GM18519 (cell line): Measurements from ENCODE around the gene CBX1.

Source experiments
- ATAC-seq: cut with Tn5 transposase; IDR thresholded peaks from one replicate; pipeline ENCODE4 v1.9.1; 2021; ENCODE audit warnings: mild to moderate bottlenecking, moderate library complexity; ENCODE audit not compliant: unreplicated experiment, low FRiP score

Gene CBX1

GRCh38 chr17:48101012-48101720, at the start of gene CBX1:
CBX1 (minus strand) TSS chr17:48101478; CDS start chr17:48077004, 24,474 bp downstream.
- peak; percentile 79 for ATAC-seq

DNA sequence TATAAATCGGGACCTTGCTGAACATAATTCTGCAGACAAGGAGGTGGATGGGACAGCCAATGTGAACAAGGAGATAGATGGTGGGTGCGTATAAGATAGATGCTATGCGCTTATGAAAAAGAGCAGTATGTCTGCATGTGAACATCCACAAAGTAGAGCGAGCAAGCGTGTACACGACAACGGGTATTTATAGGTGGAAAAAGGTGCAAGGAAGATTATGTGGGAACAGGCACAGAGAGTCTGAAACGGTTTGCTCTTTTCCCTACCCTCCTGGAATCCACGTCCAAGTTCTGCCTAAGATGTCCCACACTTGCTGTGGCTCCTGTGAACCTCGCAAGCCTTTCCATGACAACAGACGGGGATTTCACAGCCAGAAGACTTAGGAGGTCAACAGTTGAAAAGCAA, 49.3 kb upstream of the CBX1 start:
- no peak for ATAC-seq

DNA sequence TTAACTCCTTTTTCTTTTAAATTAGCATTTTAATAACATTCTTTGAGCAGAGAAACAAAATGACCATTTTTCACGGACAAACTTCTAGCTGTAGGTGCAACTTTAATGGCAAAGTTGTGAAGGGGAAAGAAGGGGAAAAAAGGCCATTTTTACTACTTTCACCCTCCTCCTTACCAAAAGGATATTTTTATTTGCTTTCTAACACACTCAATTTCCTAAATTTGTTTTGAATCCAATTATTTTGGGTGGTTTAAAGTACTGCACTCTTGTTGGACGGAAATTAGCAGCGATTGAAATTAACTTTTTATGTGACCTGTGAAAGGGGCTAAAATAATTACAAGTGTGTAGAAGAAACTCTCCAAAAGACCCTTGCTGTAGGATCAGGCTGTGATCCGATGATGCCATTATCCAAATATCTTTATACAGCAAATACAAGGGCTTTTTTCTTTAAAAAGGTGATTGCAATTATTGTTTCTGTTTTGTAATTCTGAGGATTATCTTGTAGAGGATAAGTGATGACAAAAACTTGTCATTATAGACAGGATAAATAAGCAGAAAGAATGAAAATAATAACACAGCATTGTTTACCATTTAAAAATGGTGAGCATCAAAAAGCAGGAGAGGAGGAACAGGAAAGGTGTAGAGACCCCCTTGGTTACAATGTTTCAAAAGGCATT, 48.6 kb upstream of the CBX1 start:
- ATAC-seq: no peak

GRCh38 chr17:48148854-48149786, 47.8 kb upstream of the CBX1 start:
- no peak for ATAC-seq

- no peak for ATAC-seq
These were observed 46.9 kb upstream of the CBX1 start for GRCh38 chr17:48148029-48148770.

DNA sequence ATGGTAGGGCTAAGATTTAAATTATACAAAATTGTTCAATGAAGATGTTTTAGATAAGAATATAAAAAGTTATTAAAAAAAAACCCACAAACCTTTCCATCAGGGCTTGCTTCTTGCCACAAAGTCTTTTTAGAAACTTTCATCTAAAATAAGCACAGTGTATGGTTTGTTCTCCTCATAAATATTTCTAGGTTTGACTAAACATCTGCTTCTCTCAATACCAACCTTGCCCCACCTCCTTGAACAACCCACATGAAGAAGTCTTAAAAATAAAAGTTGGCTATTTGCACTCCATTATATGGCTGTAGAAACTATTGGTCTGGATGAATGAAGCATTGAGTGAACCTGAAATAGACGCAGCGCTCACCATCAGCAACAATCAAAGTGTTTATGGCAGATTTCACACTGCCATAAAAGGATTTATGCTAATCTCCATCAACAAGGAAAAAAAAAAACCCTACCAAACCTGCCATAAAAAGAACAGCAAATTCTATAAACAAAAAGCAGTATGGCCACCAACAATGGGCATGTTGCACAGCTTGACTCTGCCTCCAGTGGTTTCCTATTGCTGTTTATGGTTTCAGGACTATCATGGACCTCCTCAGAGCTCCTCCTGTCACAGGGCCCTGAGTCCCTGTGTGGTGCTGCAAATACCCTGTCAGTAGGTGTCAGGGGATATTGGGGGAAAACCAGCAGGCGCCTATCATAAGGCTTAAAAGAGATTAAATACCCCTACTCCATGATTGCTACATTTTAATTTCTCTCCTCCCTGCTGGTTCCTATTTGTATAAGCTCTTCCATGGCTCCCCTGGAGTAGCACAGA, 43.9 kb upstream of the CBX1 start:
- ATAC-seq: no peak

DNA sequence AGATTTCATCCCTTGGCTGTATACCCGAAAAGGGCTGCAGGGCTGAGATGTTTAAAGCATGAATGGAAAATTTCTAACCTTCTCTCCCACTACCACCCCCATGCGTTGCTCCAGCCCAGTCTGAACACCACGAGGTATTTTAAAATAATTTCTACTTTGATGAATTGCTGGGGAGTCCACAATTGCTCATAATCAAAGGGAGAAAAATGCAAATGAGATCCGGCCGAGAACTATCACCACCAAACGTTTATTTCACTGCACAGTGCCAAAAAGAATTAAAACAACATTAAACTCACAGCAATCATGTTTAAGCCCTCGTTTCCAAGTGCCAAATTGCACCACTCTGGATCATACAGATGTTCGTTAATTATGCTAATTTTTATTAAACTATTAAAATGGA, 43.0 kb upstream of the CBX1 start:
- no peak for ATAC-seq

DNA sequence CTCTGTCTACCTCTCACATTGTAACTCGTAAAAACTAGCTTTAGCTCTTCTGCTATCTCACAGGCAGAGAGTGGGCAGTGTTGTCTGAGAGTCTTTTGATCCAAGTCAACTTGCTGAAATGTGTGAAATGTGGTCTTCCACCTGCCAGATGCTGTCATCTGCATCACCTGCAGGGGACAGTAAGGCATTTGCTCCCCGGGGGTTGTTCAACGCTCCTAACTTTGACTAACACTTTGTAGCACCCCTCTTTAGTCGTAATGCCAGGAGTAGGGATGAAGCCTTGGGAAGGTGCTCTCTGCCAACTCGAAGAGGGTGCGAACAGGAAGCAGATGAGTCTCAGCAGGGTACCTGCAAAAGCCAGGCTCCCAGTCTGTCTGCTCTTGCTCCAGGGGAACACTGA, 42.4 kb upstream of the CBX1 start:
- ATAC-seq: no peak

- no peak for ATAC-seq
These were observed 38.7 kb upstream of the CBX1 start for GRCh38 chr17:48139944-48140343.

GRCh38 chr17:48137656-48138055, 36.4 kb upstream of the CBX1 start:
- ATAC-seq: no peak

DNA sequence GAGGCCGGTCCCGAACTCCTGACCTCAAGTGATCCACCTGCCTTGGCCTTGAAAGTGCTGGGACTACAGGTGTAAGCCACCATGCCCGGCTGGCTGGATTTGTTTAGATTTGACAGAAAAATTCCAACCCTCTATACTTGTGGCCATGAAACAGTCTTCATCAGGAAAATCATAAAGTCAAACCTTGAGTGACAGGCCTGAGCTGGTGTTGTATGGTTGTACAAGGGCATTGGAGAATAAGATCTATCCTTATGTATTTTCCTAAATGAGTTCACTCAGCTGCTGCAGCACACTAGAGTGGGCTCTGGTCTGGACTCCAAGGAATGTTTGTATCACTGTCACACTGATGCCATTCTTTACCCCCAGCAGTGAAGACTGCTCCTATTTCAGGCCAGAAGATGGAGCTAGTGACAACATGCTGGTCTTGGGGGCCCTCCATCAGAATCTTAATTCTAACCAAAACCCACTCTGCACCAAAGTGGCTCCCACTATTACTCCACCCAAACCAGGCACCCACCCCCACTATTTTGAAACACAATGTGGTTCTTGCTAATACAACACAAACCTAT, 33.7 kb upstream of the CBX1 start:
- no peak for ATAC-seq

- no peak for ATAC-seq
These were observed 31.1 kb upstream of the CBX1 start for GRCh38 chr17:48132385-48132784.

- no peak for ATAC-seq
These were observed 30.0 kb upstream of the CBX1 start for GRCh38 chr17:48131216-48131824.

DNA sequence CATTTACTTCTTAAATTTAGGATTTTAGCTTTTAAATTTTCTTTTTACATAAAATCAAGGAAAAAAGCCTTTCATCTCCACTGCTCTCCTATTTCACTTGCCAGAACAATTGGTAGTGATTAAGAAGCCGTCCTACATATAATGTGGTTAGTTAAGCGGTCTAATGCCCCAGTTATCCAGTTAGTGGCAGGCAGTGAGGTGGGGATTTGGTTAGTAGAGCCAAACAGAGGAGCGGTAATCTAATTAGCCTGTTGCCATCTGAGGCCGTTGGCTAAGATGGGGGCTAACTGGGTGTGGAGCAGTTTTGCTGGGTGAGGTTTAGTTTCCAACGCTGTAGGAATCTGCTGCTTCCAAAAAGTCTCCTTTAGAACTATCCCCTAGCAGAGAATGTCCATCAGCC, 28.7 kb upstream of the CBX1 start:
- ATAC-seq: no peak

DNA sequence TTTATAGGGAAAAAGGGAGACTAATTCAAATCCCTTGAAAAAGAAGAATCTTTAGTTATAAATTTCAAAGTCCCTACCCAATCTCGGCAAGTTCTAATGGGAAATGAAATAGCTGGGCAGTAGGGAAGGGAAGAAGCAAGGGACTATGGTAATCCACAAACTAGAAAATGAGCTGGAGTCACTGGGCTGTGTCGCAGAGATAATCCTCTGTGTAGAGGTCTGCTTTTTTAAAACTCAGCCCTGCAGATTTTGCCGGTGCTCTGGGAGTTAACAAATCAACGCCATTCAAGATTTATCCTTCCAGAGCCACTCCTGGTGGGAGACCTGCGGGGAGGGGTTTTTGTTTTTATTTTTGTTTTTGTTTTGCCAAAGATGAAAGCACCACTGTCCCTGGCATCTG, 27.1 kb upstream of the CBX1 start:
- ATAC-seq: no peak

DNA sequence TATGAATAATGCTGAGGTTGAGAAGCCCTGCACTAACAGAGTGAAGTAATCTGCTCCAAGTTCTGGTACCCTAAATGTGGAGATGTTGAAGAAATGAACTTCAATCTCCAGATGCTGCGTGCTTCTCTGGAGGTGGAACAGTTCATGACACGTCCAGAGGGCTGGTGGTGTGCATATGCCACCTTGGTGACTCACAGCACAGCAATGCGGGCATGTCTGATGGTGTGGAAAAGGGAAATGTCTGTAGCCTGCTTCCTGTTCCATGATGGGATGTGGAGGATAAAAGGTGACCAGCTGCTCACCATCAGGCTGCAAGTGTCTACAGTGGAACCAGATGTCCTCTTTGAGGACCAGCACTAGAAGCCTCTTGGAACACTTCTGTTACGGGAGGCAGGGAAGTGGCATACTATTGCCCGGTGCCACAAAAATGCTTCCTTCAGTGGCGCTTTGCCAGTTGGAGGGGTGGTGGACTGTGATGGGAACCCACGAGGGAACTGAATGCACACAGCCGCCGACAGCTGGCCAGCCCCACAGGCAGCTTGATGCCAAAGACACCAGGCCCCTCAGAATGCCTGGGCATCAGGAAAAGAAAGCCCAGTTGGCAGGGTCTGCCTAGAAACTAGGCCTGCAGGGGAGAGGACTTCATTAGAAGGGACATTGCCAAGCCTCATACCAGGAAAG, 26.2 kb upstream of the CBX1 start:
- no peak for ATAC-seq

- ATAC-seq: no peak
These were observed 25.2 kb upstream of the CBX1 start for GRCh38 chr17:48126532-48126850.

DNA sequence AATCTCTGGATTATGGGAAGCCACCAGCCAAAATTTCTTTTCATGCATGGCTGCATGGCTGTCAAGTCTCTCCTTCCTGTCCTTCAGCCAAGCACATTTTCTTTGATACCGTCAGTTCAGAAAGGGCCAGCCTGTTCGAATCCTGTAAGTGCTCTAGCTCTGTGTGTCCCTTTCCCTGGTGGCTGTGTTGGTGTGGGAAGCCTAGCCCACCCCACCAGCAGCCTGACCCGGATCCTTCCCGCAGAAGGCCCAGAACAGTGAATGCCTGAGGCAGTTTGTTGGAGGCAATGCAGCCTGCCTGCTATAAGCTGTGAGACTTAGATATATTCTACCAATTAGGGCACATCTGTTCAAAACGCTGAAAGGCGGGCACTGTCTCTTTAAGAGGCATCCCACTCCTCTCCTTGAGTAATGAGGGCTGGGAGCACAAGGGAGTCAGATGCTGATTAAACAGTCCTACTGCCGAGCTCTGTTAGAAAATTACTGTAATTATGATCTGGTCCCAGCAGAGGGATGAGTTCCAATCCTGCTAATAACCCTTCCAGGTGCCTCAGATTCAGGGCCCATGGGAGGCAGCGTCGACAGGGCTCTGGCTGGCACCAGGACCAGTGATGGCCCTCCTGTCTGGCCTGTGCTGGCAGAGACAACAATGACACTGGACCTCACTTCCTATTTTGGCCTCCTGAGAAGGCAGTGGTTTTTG, 24.7 kb upstream of the CBX1 start:
- no peak for ATAC-seq
